Pancreas (tissue), 10 donors: ENCODE data around the gene CARD9. TPM values are rescaled to one million over a fixed set of nuclear protein-coding genes. Genes with fewer than 3 reads are reported as not detected.

Experiments
- ATAC-seq, 4 donors: fragments of 200-7000 bp; cut with Tn5 transposase; one replicate each; pipeline versions ENCODE4 v1.8.0 to v1.9.1; 2020; ENCODE audit warnings: mild to moderate bottlenecking in 4 of 4, moderate library complexity in 4 of 4
- DNase-seq, 6 donors: peaks; one replicate each; pipeline ENCODE4 v3.0.0-alpha.2; 2020
- FAIRE-seq: peaks from 2 replicates; lab custom pipeline; 2012; peaks lifted over from hg19 to GRCh38; lab: Jason Lieb, UNC
- H3K27ac ChIP-seq, 4 donors: fragments of 200-600 bp; sonication (generic); 1 replicate in 3 of 4; 2 replicates in 1 of 4; pipeline versions ENCODE4 v1.5.0 to v1.8.0; 2020
- H3K27me3 ChIP-seq, 4 donors: fragments of 200-600 bp; one replicate each; pipeline ENCODE4 v1.8.0; 2021
- H3K36me3 ChIP-seq, 3 donors: fragments of 200-600 bp; sonication (generic) in 1 of 3; one replicate each; pipeline versions ENCODE4 v1.5.0 to v1.8.0; 2020 to 2021
- H3K4me1 ChIP-seq, 3 donors: fragments of 200-600 bp; one replicate each; pipeline ENCODE4 v1.8.0; 2021
- H3K4me3 ChIP-seq, 4 donors: fragments of 200-600 bp; sonication (generic) in 2 of 4; one replicate each; pipeline versions ENCODE4 v1.5.0 to v1.8.0; 2020 to 2021
- H3K9me3 ChIP-seq, 4 donors: fragments of 200-600 bp; one replicate each; pipeline ENCODE4 v1.8.0; 2021
- CTCF ChIP-seq, 4 donors: fragments of 200-600 bp; sonication (generic) in 3 of 4; IDR thresholded peaks; one replicate each; pipeline versions ENCODE4 v1.5.0 to v1.8.0; 2021; ENCODE audit warnings: antibody characterized with exemption in 4 of 4
- WGBS, 2 donors: extraction: QIAGEN DNeasy Blood & Tissue Kit; methylation state at CpG; one replicate each; pipeline ENCODE4 v1.1.7; 2013; 5-methylcytosine and 5-hydroxymethylcytosine counted together
- intact Hi-C, 3 donors: fragments of 100-400 bp; cut with DNase I; formaldehyde crosslinking; loops; one replicate each; pipeline versions ENCODE4 v1.11.1 to v1.14.2; 2022
- polyA plus RNA-seq, 2 donors: library from polyadenylated mRNA; stranded (reverse); fragments of 200-250 nt; gene quantifications; one replicate each; pipeline ENCODE4 v1.2.3, GENCODE V29; 2013
- total RNA-seq, 6 donors: library from RNA; stranded (reverse); fragmentation: NEBNext Ultra II Directional in 4 of 6; extraction: Animal tissue kit (Norgen Biotek cat#: 25700) in 4 of 6; gene quantifications; one replicate each; pipeline versions ENCODE4 v1.2.1 to v1.2.4, GENCODE V29; 2021 to 2023
- donor health status: healthy with polysubstance abuse.
- donor health status: DM: no; HTN: no; CAD: no; lungs with moderate emphysema.
- donor health status: DM: no; HTN: no; CAD: no.
- donor health status: control.
- donor health status: control.
- donor health status: Bipolar disorder and iron deficiency.
- donor health status: DM: yes; HTN: yes; CAD: no.
- donor health status: DM: no; HTN: no; CAD: no.
- donor health status: DM: no; HTN: no; CAD: no.
- donor health status: DM: yes; HTN: yes; CAD: no.

CARD9 gene
- total and polyA plus RNA-seq, 8 donors, result 0.23 to 5.1 (median 1.1) TPM

- no peaks in the 10 kb centered on the region for H3K9me3 ChIP-seq
- ATAC-seq (no peak), FAIRE-seq (no peak), DNase-seq (no peak)
- peaks cover 0 to 6% (median 5%) of the 10 kb centered on the region in 3 donors for H3K4me1 ChIP-seq
- no peak for TF ChIP-seq CTCF (IDR thresholded peaks at IDR 0.05)
- intact Hi-C loops, result no loop called here
- H3K4me3 ChIP-seq, result no peak overlapping the region
- WGBS, 2 donors, result 85 to 88% methylated on average over 33 to 38 of the region's 38 CpGs
- no peaks in the 10 kb centered on the region for H3K36me3 ChIP-seq
- H3K27ac ChIP-seq, result no peak overlapping the region
- H3K27me3 ChIP-seq, result no peaks in the 10 kb centered on the region
Measured at GRCh38 chr9:136359774-136360718, 13.4 kb downstream of the CARD9 start.

DNA sequence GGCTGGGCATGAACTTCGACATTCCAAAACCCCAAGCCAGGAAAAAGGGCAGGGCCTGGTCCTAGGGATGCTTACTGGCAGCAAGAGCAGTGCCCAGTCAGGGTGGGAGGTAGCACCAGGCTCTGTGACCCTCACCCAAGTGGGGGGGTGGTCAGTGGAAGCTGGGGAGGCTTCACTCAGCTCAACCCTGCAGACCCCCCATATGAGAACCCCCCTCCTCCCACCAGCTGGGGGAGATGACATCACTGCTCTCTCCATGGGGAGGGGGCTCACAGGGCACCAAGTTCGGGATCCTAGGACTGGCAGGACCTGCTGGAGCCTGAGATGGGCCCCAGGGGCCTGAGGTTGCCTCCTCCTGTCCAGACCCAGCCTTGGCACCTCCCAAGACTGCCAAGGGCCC lies 14.6 kb downstream of the CARD9 start:
- 78 to 83% methylated on average over 2 of the region's 2 CpGs for WGBS, 2 donors
- Histone ChIP-seq H3K27me3 (no peaks in the 10 kb centered on the region), H3K4me3 (no peak overlapping the region), H3K4me1 (peaks cover 0 to 6% (median 5%) of the 10 kb centered on the region in 3 donors), H3K36me3 (no peaks in the 10 kb centered on the region), H3K27ac (no peak overlapping the region), H3K9me3 (no peaks in the 10 kb centered on the region)
- TF ChIP-seq CTCF (IDR thresholded peaks at IDR 0.05), result no peak
- no peak for FAIRE-seq
- no peak for ATAC-seq
- intact Hi-C loops, result no loop called here
- no peak for DNase-seq

DNA sequence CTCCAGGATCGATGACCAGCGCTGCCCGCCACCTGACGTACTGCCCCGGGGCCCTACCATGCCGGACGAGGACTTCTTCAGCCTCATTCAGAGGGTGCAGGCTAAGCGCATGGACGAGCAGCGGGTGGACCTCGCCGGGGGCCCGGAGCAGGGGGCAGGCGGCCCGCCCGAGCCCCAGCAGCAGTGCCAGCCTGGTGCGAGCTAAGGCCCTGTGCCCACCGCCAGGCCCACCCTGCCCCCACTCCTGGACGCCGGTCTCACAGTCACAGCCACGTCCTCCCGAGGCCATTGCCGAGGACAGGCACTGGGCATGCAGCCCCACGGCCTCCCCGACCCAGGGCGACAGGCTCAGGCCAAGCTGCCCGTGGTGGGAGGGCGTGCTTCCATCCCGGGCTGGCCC lies 15.5 kb downstream of the CARD9 start:
- peaks cover 0 to 6% (median 5%) of the 10 kb centered on the region in 3 donors for H3K4me1 ChIP-seq

GRCh38 chr9:136357202-136357725 lies 16.2 kb downstream of the CARD9 start:
- intact Hi-C loops, result no loop called here
- Histone ChIP-seq H3K4me1 (no peaks in the 10 kb centered on the region), H3K27me3 (no peaks in the 10 kb centered on the region), H3K4me3 (no peak overlapping the region), H3K9me3 (no peaks in the 10 kb centered on the region), H3K27ac (no peak overlapping the region), H3K36me3 (no peaks in the 10 kb centered on the region)
- no peak for TF ChIP-seq CTCF (IDR thresholded peaks at IDR 0.05)
- FAIRE-seq, result no peak
- DNase-seq, result no peak
- no peak for ATAC-seq
- 87 to 94% methylated on average over 22 of the region's 22 CpGs for WGBS, 2 donors

More for the DNA sequence above, 15.5 kb downstream of the CARD9 start:
- Histone ChIP-seq H3K9me3 (no peaks in the 10 kb centered on the region), H3K4me3 (no peak overlapping the region), H3K36me3 (no peaks in the 10 kb centered on the region), H3K27me3 (no peaks in the 10 kb centered on the region), H3K27ac (no peak overlapping the region)
- intact Hi-C loops, result no loop called here
- FAIRE-seq (no peak), ATAC-seq (no peak), DNase-seq (no peak)
- WGBS, 2 donors, result 92 to 95% methylated on average over 28 to 29 of the region's 29 CpGs
- TF ChIP-seq CTCF (IDR thresholded peaks at IDR 0.05), result no peak
